H7 (cell line): Measurements from ENCODE around the gene DMRT3. TPM values are rescaled to one million over a fixed set of nuclear protein-coding genes. Genes with fewer than 3 reads are reported as not detected.
A peak's percentile ranks its signal among the peaks of the same experiment; 100 is the strongest.

ENCODE experiments used
- DNase-seq: peaks from one replicate; pipeline ENCODE4 v3.0.0; 2012
- H3K27me3 ChIP-seq: 2 replicates; pipeline ENCODE4 v1.6.0; 2011; ENCODE audit warnings: mild to moderate bottlenecking, low read length; ENCODE audit not compliant: control insufficient read depth, insufficient read depth
- H3K36me3 ChIP-seq: replicated peaks from 2 replicates; pipeline ENCODE4 v1.5.1; 2011; ENCODE audit warnings: low read length; ENCODE audit not compliant: control insufficient read depth, insufficient read depth
- H3K4me3 ChIP-seq: 2 replicates; pipeline ENCODE4 v1.5.1; 2011; ENCODE audit warnings: low read depth, mild to moderate bottlenecking, control low read depth, low read length, moderate library complexity; ENCODE audit not compliant: insufficient read depth
- total RNA-seq: library from RNA; depleted of rRNA; stranded (reverse); fragments of >200 nt; shearing (Covaris generic); gene quantifications from 2 replicates; pipeline ENCODE4 v1.2.3, GENCODE V29; 2014

Gene DMRT3
- total RNA-seq, 1 experiment from 2014 or later: not detected

GRCh38 chr9:965497-965896 lies 11.0 kb upstream of the DMRT3 start:
- Histone ChIP-seq H3K4me3 (no peak overlapping the region), H3K27me3 (peaks cover 63% of the 10 kb centered on the region), H3K36me3 (no peaks in the 10 kb centered on the region)
- DNase-seq: no peak

GRCh38 chr9:966870-967269 lies 9.6 kb upstream of the DMRT3 start:
- no peaks in the 10 kb centered on the region for H3K36me3 ChIP-seq
- H3K27me3 ChIP-seq: peaks cover 75% of the 10 kb centered on the region
- no peak overlapping the region for H3K4me3 ChIP-seq
- DNase-seq: no peak

GRCh38 chr9:967436-967835 lies 9.0 kb upstream of the DMRT3 start:
- H3K27me3 ChIP-seq: peaks cover 80% of the 10 kb centered on the region
- H3K4me3 ChIP-seq: no peak overlapping the region
- DNase-seq: peak; percentile 78
- no peaks in the 10 kb centered on the region for H3K36me3 ChIP-seq

GRCh38 chr9:967903-968641 lies 8.4 kb upstream of the DMRT3 start:
- H3K27me3 ChIP-seq: peaks cover 84% of the 10 kb centered on the region
- no peak overlapping the region for H3K4me3 ChIP-seq
- DNase-seq: peak; percentile 73
- no peaks in the 10 kb centered on the region for H3K36me3 ChIP-seq

GRCh38 chr9:969310-970150 lies 6.9 kb upstream of the DMRT3 start:
- H3K27me3 ChIP-seq: peaks cover 97% of the 10 kb centered on the region
- peak; percentile 79 for DNase-seq
- H3K4me3 ChIP-seq: peak overlapping the region; percentile 20; the same call in 1 of the 2 replicates
- H3K36me3 ChIP-seq: no peaks in the 10 kb centered on the region

- H3K36me3 ChIP-seq: no peaks in the 10 kb centered on the region
- H3K4me3 ChIP-seq: peak overlapping the region; percentile 20; the same call in 1 of the 2 replicates
- H3K27me3 ChIP-seq: peaks cover 98% of the 10 kb centered on the region
- peak; percentile 88 for DNase-seq
Measured at GRCh38 chr9:970151-970996, 6.1 kb upstream of the DMRT3 start.

GRCh38 chr9:971901-972500 lies 4.5 kb upstream of the DMRT3 start:
- peak overlapping the region; percentile 48 for H3K4me3 ChIP-seq
- H3K27me3 ChIP-seq: peaks cover 97% of the 10 kb centered on the region
- no peaks in the 10 kb centered on the region for H3K36me3 ChIP-seq
- peak; percentile 98 for DNase-seq

- H3K4me3 ChIP-seq: peak overlapping the region; percentile 48
- H3K27me3 ChIP-seq: peaks cover 98% of the 10 kb centered on the region
- peak; percentile 75 for DNase-seq
- H3K36me3 ChIP-seq: no peaks in the 10 kb centered on the region
Measured at GRCh38 chr9:972501-973294, 3.8 kb upstream of the DMRT3 start.

- H3K4me3 ChIP-seq: no peak overlapping the region
- no peaks in the 10 kb centered on the region for H3K36me3 ChIP-seq
- DNase-seq: no peak
- H3K27me3 ChIP-seq: peaks cover 99% of the 10 kb centered on the region
Measured at GRCh38 chr9:973295-973834, 3.1 kb upstream of the DMRT3 start.

- H3K4me3 ChIP-seq: no peak overlapping the region
- H3K27me3 ChIP-seq: peaks cover 99% of the 10 kb centered on the region
- no peaks in the 10 kb centered on the region for H3K36me3 ChIP-seq
- no peak for DNase-seq
Measured at GRCh38 chr9:974031-974995, 2.1 kb upstream of the DMRT3 start.

GRCh38 chr9:974996-975739 lies 1.3 kb upstream of the DMRT3 start:
- Histone ChIP-seq H3K27me3 (peaks cover 99% of the 10 kb centered on the region), H3K36me3 (no peaks in the 10 kb centered on the region), H3K4me3 (no peak overlapping the region)
- DNase-seq: peak; percentile 49

GRCh38 chr9:975740-976257 lies 656 bp upstream of the DMRT3 start:
- peaks cover 98% of the 10 kb centered on the region for H3K27me3 ChIP-seq
- peak; percentile 24 for DNase-seq
- H3K36me3 ChIP-seq: no peaks in the 10 kb centered on the region
- H3K4me3 ChIP-seq: peak overlapping the region; percentile 32; the same call in 1 of the 2 replicates
